Common myeloid progenitor, CD34-positive (primary cell): ENCODE results near the gene PLAU.
"Not testable (repeated sequence)": the region's sequence is repeated elsewhere in the genome, so short reads cannot be mapped to it uniquely, and the experiment has no call there.

Experiments
- CTCF ChIA-PET: fragments of 350-600 bp; sonication (Branson Sonifier 250); formaldehyde crosslinking; loops from one replicate; lab custom pipeline; 2021; ENCODE audit warnings: antibody characterized with exemption; lab: Charles Lee
- POLR2A ChIA-PET: fragments of 350-600 bp; sonication (Branson Sonifier 250); formaldehyde crosslinking; loops from one replicate; lab custom pipeline; 2021; ENCODE audit warnings: antibody characterized with exemption; lab: Charles Lee
- DNase-seq, 3 donors: peaks; one replicate each; pipeline versions ENCODE4 v3.0.0 to v3.0.0-alpha.2; 2013
- H3K27ac ChIP-seq, 2 experiments: 1 replicate in 1 of 2; 2 replicates in 1 of 2; pipeline ENCODE4 v1.7.0; 2013; ENCODE audit warnings: inconsistent platforms in 2 of 2, low read length in 2 of 2, mild to moderate bottlenecking in 2 of 2, low read depth in 1 of 2, moderate library complexity in 1 of 2; ENCODE audit not compliant: severe bottlenecking in 2 of 2, insufficient read depth in 1 of 2, poor library complexity in 1 of 2
- H3K27me3 ChIP-seq, 5 experiments: replicated peaks in 2 of 5; 1 replicate in 3 of 5; 2 replicates in 2 of 5; pipeline versions ENCODE4 v1.6.1 to v1.7.0; 2013; ENCODE audit warnings: low read length in 4 of 5, mild to moderate bottlenecking in 2 of 5, moderate library complexity in 2 of 5, inconsistent platforms in 1 of 5; ENCODE audit not compliant: insufficient read depth in 5 of 5, control insufficient read depth in 4 of 5
- H3K36me3 ChIP-seq, 4 experiments: 1 replicate in 2 of 4; 2 replicates in 2 of 4; pipeline versions ENCODE4 v1.6.1 to v1.7.0; 2013; ENCODE audit warnings: low read length in 3 of 4, control low read depth in 1 of 4, mild to moderate bottlenecking in 1 of 4; ENCODE audit not compliant: control insufficient read depth in 4 of 4, insufficient read depth in 4 of 4
- H3K4me1 ChIP-seq, 4 experiments: 1 replicate in 3 of 4; 2 replicates in 1 of 4; pipeline versions ENCODE4 v1.6.1 to v1.7.1; 2013; ENCODE audit warnings: low read length in 3 of 4, mild to moderate bottlenecking in 3 of 4, control low read depth in 1 of 4, inconsistent platforms in 1 of 4, moderate library complexity in 1 of 4; ENCODE audit not compliant: control insufficient read depth in 4 of 4, insufficient read depth in 4 of 4; ENCODE audit errors: control extremely low read depth in 1 of 4
- H3K4me3 ChIP-seq, 7 experiments: 1 replicate in 4 of 7; 2 replicates in 3 of 7; pipeline versions ENCODE4 v1.5.1 to v1.7.0; 2013; ENCODE audit warnings: mild to moderate bottlenecking in 7 of 7, low read length in 6 of 7, moderate library complexity in 6 of 7, inconsistent platforms in 2 of 7, low read depth in 2 of 7, control low read depth in 1 of 7; ENCODE audit not compliant: insufficient read depth in 4 of 7, control insufficient read depth in 1 of 7; ENCODE audit errors: extremely low read depth in 1 of 7
- H3K9me3 ChIP-seq, 5 experiments: 1 replicate in 4 of 5; 2 replicates in 1 of 5; pipeline versions ENCODE4 v1.6.1 to v1.7.1; 2013; ENCODE audit warnings: low read length in 4 of 5, mild to moderate bottlenecking in 2 of 5, inconsistent platforms in 1 of 5, low read depth in 1 of 5, moderate library complexity in 1 of 5; ENCODE audit not compliant: control insufficient read depth in 4 of 5, insufficient read depth in 2 of 5; ENCODE audit errors: control extremely low read depth in 1 of 5
- WGBS: methylation state at CpG from one replicate; pipeline ENCODE4 v1.1.5; 2013; ENCODE audit not compliant: insufficient coverage; 5-methylcytosine and 5-hydroxymethylcytosine counted together

The PLAU gene

GRCh38 chr10:73893426-73893825 is 17.5 kb upstream of the PLAU start:
- H3K27me3 ChIP-seq: no peaks in the 10 kb centered on the region
- peaks cover 0 to 15% (median 5%) of the 10 kb centered on the region in 4 experiments for H3K4me1 ChIP-seq
- no peaks in the 10 kb centered on the region for H3K9me3 ChIP-seq
- no peaks in the 10 kb centered on the region for H3K36me3 ChIP-seq
- no peak overlapping the region for H3K27ac ChIP-seq
- ChIA-PET POLR2A (no interaction called here), CTCF (interaction anchor here (1.3 to 27.2 kb wide), 4 partner anchors 13 to 48 kb away, joined by 6 to 590 read pairs (median 230); no protein-coding TSS in a partner anchor)
- no peak for DNase-seq
- no peak overlapping the region for H3K4me3 ChIP-seq
- 93% methylated on average over 6 of the region's 8 CpGs for WGBS

- H3K4me3 ChIP-seq: no peak overlapping the region
- ChIA-PET CTCF (interaction anchor here (0.6 to 27.2 kb wide), 7 partner anchors 12 to 188 kb away, joined by 3 to 590 read pairs (median 6); no protein-coding TSS in a partner anchor), POLR2A (no interaction called here)
- H3K9me3 ChIP-seq: no peaks in the 10 kb centered on the region
- H3K4me1 ChIP-seq: peaks cover 0 to 17% (median 3%) of the 10 kb centered on the region in 4 experiments
- DNase-seq: peak in 1 of 3 donors; percentile 39
- no peaks in the 10 kb centered on the region for H3K36me3 ChIP-seq
- 89% methylated on average over 4 of the region's 6 CpGs for WGBS
- H3K27me3 ChIP-seq: no peaks in the 10 kb centered on the region
- H3K27ac ChIP-seq: no peak overlapping the region
These were observed 16.5 kb upstream of the PLAU start for GRCh38 chr10:73894245-73894971.

GRCh38 chr10:73895381-73895780 is 15.6 kb upstream of the PLAU start:
- H3K27ac ChIP-seq, H3K36me3 ChIP-seq, H3K27me3 ChIP-seq, POLR2A ChIA-PET, H3K9me3 ChIP-seq, DNase-seq, H3K4me3 ChIP-seq: not testable (repeated sequence)
- CTCF ChIA-PET: interaction anchor here (27.2 kb wide), 1 partner anchor 41 kb away, joined by 590 read pairs; no protein-coding TSS in a partner anchor
- H3K4me1 ChIP-seq: peaks cover 0 to 26% (median 7%) of the 10 kb centered on the region in 4 experiments
- 100% methylated on average over 7 of the region's 9 CpGs for WGBS

GRCh38 chr10:73897693-73898092 is 13.2 kb upstream of the PLAU start:
- no peak for DNase-seq
- H3K36me3 ChIP-seq: no peaks in the 10 kb centered on the region
- no peaks in the 10 kb centered on the region for H3K27me3 ChIP-seq
- H3K4me1 ChIP-seq: peaks cover 5 to 43% (median 7%) of the 10 kb centered on the region in 4 experiments
- H3K9me3 ChIP-seq: no peaks in the 10 kb centered on the region
- no peak overlapping the region for H3K4me3 ChIP-seq
- ChIA-PET CTCF (interaction anchor here (4.4 to 27.2 kb wide), 3 partner anchors 9 to 39 kb away, joined by 17 to 590 read pairs (median 63); no protein-coding TSS in a partner anchor), POLR2A (no interaction called here)
- WGBS: no CpG with 5 or more reads among the region's 1 CpG
- no peak overlapping the region for H3K27ac ChIP-seq

GRCh38 chr10:73898730-73899410 is 12.1 kb upstream of the PLAU start:
- DNase-seq: no peak
- peaks cover 5 to 45% (median 7%) of the 10 kb centered on the region in 4 experiments for H3K4me1 ChIP-seq
- H3K4me3 ChIP-seq: no peak overlapping the region
- no peaks in the 10 kb centered on the region for H3K27me3 ChIP-seq
- H3K36me3 ChIP-seq: no peaks in the 10 kb centered on the region
- no peaks in the 10 kb centered on the region for H3K9me3 ChIP-seq
- no peak overlapping the region for H3K27ac ChIP-seq
- CTCF ChIA-PET: interaction anchor here (0.9 to 27.2 kb wide), 5 partner anchors 9 to 37 kb away, joined by 4 to 590 read pairs (median 17); no protein-coding TSS in a partner anchor
- WGBS: no CpG with 5 or more reads among the region's 2 CpGs
- POLR2A ChIA-PET: no interaction called here

- H3K36me3 ChIP-seq: no peaks in the 10 kb centered on the region
- no peak overlapping the region for H3K4me3 ChIP-seq
- H3K9me3 ChIP-seq: no peaks in the 10 kb centered on the region
- no peak overlapping the region for H3K27ac ChIP-seq
- 12% methylated on average over 4 of the region's 4 CpGs for WGBS
- POLR2A ChIA-PET: no interaction called here
- peaks cover 5 to 42% (median 7%) of the 10 kb centered on the region in 4 experiments for H3K4me1 ChIP-seq
- peak in 2 of 3 donors; percentile 55 to 66 for DNase-seq
- CTCF ChIA-PET: interaction anchor here (0.6 to 27.2 kb wide), 5 partner anchors 8 to 173 kb away, joined by 3 to 590 read pairs (median 17); no protein-coding TSS in a partner anchor
- no peaks in the 10 kb centered on the region for H3K27me3 ChIP-seq
These were observed 11.5 kb upstream of the PLAU start for GRCh38 chr10:73899423-73899822.
